Activated CD8-positive, alpha-beta memory T cell treated with anti-CD3 and anti-CD28 coated beads, Interleukin-2, amount 50 U/mL, for 24 hours (primary cell): ENCODE results near the gene DNAJC2.
"Not testable (repeated sequence)": the region's sequence is repeated elsewhere in the genome, so short reads cannot be mapped to it uniquely, and the experiment has no call there.

Experiments used
- DNase-seq: peaks from one replicate; pipeline ENCODE4 v3.0.0-alpha.2; 2020; ENCODE audit errors: extremely low read depth

DNAJC2 gene

GRCh38 chr7:103264054-103264453 lies 80.5 kb downstream of the DNAJC2 start:
- DNase-seq, result not testable (repeated sequence)
